Peyer's patch (tissue), 4 donors: ENCODE data around the gene UPK3A.

ENCODE experiments used
- POLR2A ChIP-seq, 2 donors: fragments of 450-650 bp; IDR thresholded peaks; one replicate each; pipeline ENCODE4 v1.5.1; 2017; ENCODE audit warnings: antibody characterized with exemption in 2 of 2, mild to moderate bottlenecking in 2 of 2, moderate library complexity in 2 of 2
- TF ChIP-seq, protein P1 (sequence below), 6 experiments: fragments of 450-650 bp in 4 of 6; fragments of 200-600 bp in 2 of 6; sonication (generic) in 1 of 6; IDR thresholded peaks; one replicate each; pipeline ENCODE4 v1.5.1; 2017 to 2019; ENCODE audit warnings: antibody characterized with exemption in 6 of 6, mild to moderate bottlenecking in 3 of 6, moderate library complexity in 1 of 6

GRCh38 chr22:45316796-45317526 is 32.2 kb downstream of the UPK3A start:
- TF ChIP-seq, protein P1, sequence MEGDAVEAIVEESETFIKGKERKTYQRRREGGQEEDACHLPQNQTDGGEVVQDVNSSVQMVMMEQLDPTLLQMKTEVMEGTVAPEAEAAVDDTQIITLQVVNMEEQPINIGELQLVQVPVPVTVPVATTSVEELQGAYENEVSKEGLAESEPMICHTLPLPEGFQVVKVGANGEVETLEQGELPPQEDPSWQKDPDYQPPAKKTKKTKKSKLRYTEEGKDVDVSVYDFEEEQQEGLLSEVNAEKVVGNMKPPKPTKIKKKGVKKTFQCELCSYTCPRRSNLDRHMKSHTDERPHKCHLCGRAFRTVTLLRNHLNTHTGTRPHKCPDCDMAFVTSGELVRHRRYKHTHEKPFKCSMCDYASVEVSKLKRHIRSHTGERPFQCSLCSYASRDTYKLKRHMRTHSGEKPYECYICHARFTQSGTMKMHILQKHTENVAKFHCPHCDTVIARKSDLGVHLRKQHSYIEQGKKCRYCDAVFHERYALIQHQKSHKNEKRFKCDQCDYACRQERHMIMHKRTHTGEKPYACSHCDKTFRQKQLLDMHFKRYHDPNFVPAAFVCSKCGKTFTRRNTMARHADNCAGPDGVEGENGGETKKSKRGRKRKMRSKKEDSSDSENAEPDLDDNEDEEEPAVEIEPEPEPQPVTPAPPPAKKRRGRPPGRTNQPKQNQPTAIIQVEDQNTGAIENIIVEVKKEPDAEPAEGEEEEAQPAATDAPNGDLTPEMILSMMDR (IDR thresholded peaks at IDR 0.05) = no peak
- TF ChIP-seq POLR2A (IDR thresholded peaks at IDR 0.05) = no peak
